Right ventricle myocardium superior (tissue), 1 donor: ENCODE results near the gene ZFP36. TPM values are rescaled to one million over a fixed set of nuclear protein-coding genes. Genes with fewer than 3 reads are reported as not detected.

ENCODE experiments used
- microRNA-seq: library from miRNA; unstranded; fragments of <30 nt; microRNA quantifications from one replicate; pipeline ENCODE4 v1.2.0, GENCODE V29; 2020
- total RNA-seq: library from RNA; stranded (reverse); fragmentation: NEBNext Ultra II Directional; extraction: Animal tissue kit (Norgen Biotek cat#: 25700); gene quantifications from one replicate; pipeline ENCODE4 v1.2.1, GENCODE V29; 2021
- donor health status: DM: no; HTN: yes; CAD: no; lungs with severe emphysema.

The ZFP36 gene
- total RNA-seq, 1 donor from 2014 or later = 44.9 TPM

Small RNAs within 50 kb of the gene (microRNA-seq; reads per million reads assigned to microRNA genes)
- not detected for gene MIR4530

Other genes with a start within 250 kb of the ZFP36 start
- not detected for gene NCCRP1, start 209.9 kb upstream of the ZFP36 start, total RNA-seq
- gene SYCN, start 202.6 kb upstream of the ZFP36 start, total RNA-seq = not detected
- gene IFNL3, start 161.8 kb upstream of the ZFP36 start, total RNA-seq = not detected
- gene IFNL4, start 158.0 kb upstream of the ZFP36 start, total RNA-seq = not detected
- gene IFNL2, start 138.5 kb upstream of the ZFP36 start, total RNA-seq = not detected
- not detected for gene IFNL1, start 110.4 kb upstream of the ZFP36 start, total RNA-seq
- 0.40 TPM for gene LRFN1, start 86.0 kb upstream of the ZFP36 start, total RNA-seq
- gene GMFG, start 70.8 kb upstream of the ZFP36 start, total RNA-seq = 17.1 TPM
- 43.1 TPM for gene SAMD4B, start 64.4 kb upstream of the ZFP36 start, total RNA-seq
- gene PAF1, start 15.7 kb upstream of the ZFP36 start, total RNA-seq = 32.0 TPM
- 22.1 TPM for gene MED29, start 15.5 kb upstream of the ZFP36 start, total RNA-seq
- gene PLEKHG2, start 5.8 kb downstream of the ZFP36 start, total RNA-seq = 9.0 TPM
- gene RPS16, start 29.1 kb downstream of the ZFP36 start, total RNA-seq = 1,176 TPM
- 82.6 TPM for gene SUPT5H, start 38.7 kb downstream of the ZFP36 start, total RNA-seq
- 80.6 TPM for gene TIMM50, start 74.0 kb downstream of the ZFP36 start, total RNA-seq
- gene DLL3, start 92.1 kb downstream of the ZFP36 start, total RNA-seq = not detected
- not detected for gene SELENOV, start 108.3 kb downstream of the ZFP36 start, total RNA-seq
- 1.7 TPM for gene EID2B, start 126.0 kb downstream of the ZFP36 start, total RNA-seq
- 10.3 TPM for gene EID2, start 133.3 kb downstream of the ZFP36 start, total RNA-seq
- gene LGALS13, start 195.7 kb downstream of the ZFP36 start, total RNA-seq = not detected
- not detected for gene LGALS16, start 249.1 kb downstream of the ZFP36 start, total RNA-seq